Transverse colon (tissue), 3 donors: ENCODE data around the gene PACC1.

Experiments used
- CTCF ChIP-seq, 5 experiments: fragments of 200-600 bp in 3 of 5; fragments of 450-650 bp in 2 of 5; sonication (generic) in 3 of 5; IDR thresholded peaks; 1 replicate in 2 of 5; 2 replicates in 3 of 5; pipeline ENCODE4 v1.5.1; 2016 to 2017; ENCODE audit warnings: antibody characterized with exemption in 5 of 5, inconsistent platforms in 3 of 5, mild to moderate bottlenecking in 2 of 5, moderate library complexity in 1 of 5
- POLR2A ChIP-seq: fragments of 450-650 bp; IDR thresholded peaks from one replicate; pipeline ENCODE4 v1.6.1; 2016; ENCODE audit warnings: antibody characterized with exemption, mild to moderate bottlenecking, moderate library complexity

DNA sequence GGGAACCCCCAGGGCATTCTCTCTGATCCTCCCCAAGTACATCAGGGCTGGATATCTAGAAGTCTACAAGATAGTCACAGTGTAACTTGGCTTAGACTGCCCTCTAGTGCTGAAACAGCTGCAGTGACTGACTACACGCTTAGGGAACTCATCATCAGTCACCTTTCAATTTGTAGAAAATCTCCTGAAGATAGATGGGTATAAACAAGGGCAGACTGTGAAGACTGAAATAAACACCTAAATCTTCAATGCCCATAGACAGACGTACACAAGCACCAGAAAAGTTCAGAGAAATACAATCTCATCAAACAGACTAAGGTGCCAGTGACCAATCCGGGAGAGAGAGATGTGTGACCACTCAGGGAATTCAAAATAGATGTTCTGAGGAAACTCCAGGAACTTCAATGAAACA, 46.6 kb downstream of the PACC1 start:
- TF ChIP-seq CTCF (IDR thresholded peaks at IDR 0.05) (peak; percentile 76 to 81 (median 79)), POLR2A (no peak)
